ENCODE results near the gene PPME1.

Gene PPME1

GRCh38 chr11:74280494-74280893 is 109.4 kb downstream of the PPME1 start:
- no peak for DNase-seq (ENCODE audit: low read depth in 2 of 2)

GRCh38 chr11:74282421-74282820 is 111.3 kb downstream of the PPME1 start:
- no peak for DNase-seq (ENCODE audit: low read depth in 2 of 2)

- no peak for DNase-seq (ENCODE audit: low read depth in 2 of 2)
Measured at GRCh38 chr11:74282914-74283371, 111.9 kb downstream of the PPME1 start.

GRCh38 chr11:74283580-74284180 is 112.6 kb downstream of the PPME1 start:
- DNase-seq (ENCODE audit: low read depth in 2 of 2), result no peak

- DNase-seq (ENCODE audit: low read depth in 2 of 2), result no peak
Measured at GRCh38 chr11:74284466-74284865, 113.4 kb downstream of the PPME1 start.

- DNase-seq (ENCODE audit: low read depth in 2 of 2), result no peak
Measured at GRCh38 chr11:74288161-74288560, 117.1 kb downstream of the PPME1 start.

GRCh38 chr11:74288911-74289310 is 117.8 kb downstream of the PPME1 start:
- DNase-seq (ENCODE audit: low read depth in 2 of 2), result no peak

GRCh38 chr11:74297484-74297883 is 126.4 kb downstream of the PPME1 start:
- DNase-seq (ENCODE audit: low read depth in 2 of 2), result no peak

- DNase-seq (ENCODE audit: low read depth in 2 of 2), result no peak
Measured at GRCh38 chr11:74299015-74299414, 127.9 kb downstream of the PPME1 start.

Measured in stimulated activated CD4-positive, alpha-beta T cell treated with anti-CD3 and anti-CD28 coated beads, Interleukin-1b, Interleukin-23, amount 100 ng/mL, for 1 hour (primary cell).